ENCODE data around the gene ALPK3.

DNA sequence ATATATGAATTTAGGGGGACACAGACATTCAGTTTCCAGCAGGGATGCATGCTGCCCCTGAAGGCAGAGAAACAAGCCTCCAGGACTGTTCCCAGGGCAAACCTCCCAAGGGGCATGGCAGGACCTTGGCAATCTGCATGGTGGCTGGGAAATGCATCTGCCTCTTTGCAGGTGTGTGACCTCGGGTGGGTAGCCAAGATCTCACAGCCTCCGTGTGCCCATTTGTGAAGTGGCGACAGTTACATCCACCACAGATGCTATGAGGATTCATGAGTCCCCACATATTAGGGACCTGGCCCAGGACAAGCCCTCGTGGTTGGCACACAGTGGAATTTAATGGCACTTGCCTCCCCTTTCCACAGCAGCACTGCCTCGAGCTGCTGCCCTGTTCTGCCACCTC is 97.2 kb downstream of the ALPK3 start:
- TF ChIP-seq, protein P1, sequence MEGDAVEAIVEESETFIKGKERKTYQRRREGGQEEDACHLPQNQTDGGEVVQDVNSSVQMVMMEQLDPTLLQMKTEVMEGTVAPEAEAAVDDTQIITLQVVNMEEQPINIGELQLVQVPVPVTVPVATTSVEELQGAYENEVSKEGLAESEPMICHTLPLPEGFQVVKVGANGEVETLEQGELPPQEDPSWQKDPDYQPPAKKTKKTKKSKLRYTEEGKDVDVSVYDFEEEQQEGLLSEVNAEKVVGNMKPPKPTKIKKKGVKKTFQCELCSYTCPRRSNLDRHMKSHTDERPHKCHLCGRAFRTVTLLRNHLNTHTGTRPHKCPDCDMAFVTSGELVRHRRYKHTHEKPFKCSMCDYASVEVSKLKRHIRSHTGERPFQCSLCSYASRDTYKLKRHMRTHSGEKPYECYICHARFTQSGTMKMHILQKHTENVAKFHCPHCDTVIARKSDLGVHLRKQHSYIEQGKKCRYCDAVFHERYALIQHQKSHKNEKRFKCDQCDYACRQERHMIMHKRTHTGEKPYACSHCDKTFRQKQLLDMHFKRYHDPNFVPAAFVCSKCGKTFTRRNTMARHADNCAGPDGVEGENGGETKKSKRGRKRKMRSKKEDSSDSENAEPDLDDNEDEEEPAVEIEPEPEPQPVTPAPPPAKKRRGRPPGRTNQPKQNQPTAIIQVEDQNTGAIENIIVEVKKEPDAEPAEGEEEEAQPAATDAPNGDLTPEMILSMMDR (IDR thresholded peaks at IDR 0.05), result no peak
- TF ChIP-seq EZH2 (IDR thresholded peaks at IDR 0.05) (no peak), EZH2phosphoT487 (IDR thresholded peaks at IDR 0.05) (no peak)

Data from neural progenitor cell (in vitro differentiated cells).